Measurements from ENCODE around the gene CHST3.

CHST3 gene

GRCh38 chr10:72006026-72006425 is 41.8 kb downstream of the CHST3 start:
- H3K4me3 ChIP-seq (ENCODE audit: low read depth, low read length): no peak overlapping the region
- no peak for TF ChIP-seq MAX (IDR thresholded peaks at IDR 0.05; ENCODE audit: low read depth, low read length)
- TF ChIP-seq CTCF (IDR thresholded peaks at IDR 0.05; ENCODE audit: low read depth, low read length): no peak
- no peak for TF ChIP-seq POLR2A (IDR thresholded peaks at IDR 0.05; ENCODE audit: extremely low read depth, insufficient read length)
- TF ChIP-seq MYC (IDR thresholded peaks at IDR 0.05; ENCODE audit: low read depth, low read length): no peak
- DNase-seq (ENCODE audit: low read depth): no peak

GRCh38 chr10:72007246-72007892 is 43.2 kb downstream of the CHST3 start:
- no peak for DNase-seq (ENCODE audit: low read depth)
- TF ChIP-seq MYC (IDR thresholded peaks at IDR 0.05; ENCODE audit: low read depth, low read length): no peak
- no peak for TF ChIP-seq POLR2A (IDR thresholded peaks at IDR 0.05; ENCODE audit: extremely low read depth, insufficient read length)
- no peak for TF ChIP-seq MAX (IDR thresholded peaks at IDR 0.05; ENCODE audit: low read depth, low read length)
- TF ChIP-seq CTCF (IDR thresholded peaks at IDR 0.05; ENCODE audit: low read depth, low read length): no peak
- no peak overlapping the region for H3K4me3 ChIP-seq (ENCODE audit: low read depth, low read length)

- DNase-seq (ENCODE audit: low read depth): no peak
- TF ChIP-seq MYC (IDR thresholded peaks at IDR 0.05; ENCODE audit: low read depth, low read length) (no peak), CTCF (IDR thresholded peaks at IDR 0.05; ENCODE audit: low read depth, low read length) (no peak), POLR2A (IDR thresholded peaks at IDR 0.05; ENCODE audit: extremely low read depth, insufficient read length) (no peak), MAX (IDR thresholded peaks at IDR 0.05; ENCODE audit: low read depth, low read length) (no peak)
Measured at GRCh38 chr10:72008096-72008981, 44.1 kb downstream of the CHST3 start.

GRCh38 chr10:72009051-72009424 is 44.8 kb downstream of the CHST3 start:
- no peak overlapping the region for H3K4me3 ChIP-seq (ENCODE audit: low read depth, low read length)
- TF ChIP-seq CTCF (IDR thresholded peaks at IDR 0.05; ENCODE audit: low read depth, low read length) (no peak), MYC (IDR thresholded peaks at IDR 0.05; ENCODE audit: low read depth, low read length) (no peak), POLR2A (IDR thresholded peaks at IDR 0.05; ENCODE audit: extremely low read depth, insufficient read length) (no peak), MAX (IDR thresholded peaks at IDR 0.05; ENCODE audit: low read depth, low read length) (no peak)
- no peak for DNase-seq (ENCODE audit: low read depth)

More at GRCh38 chr10:72008096-72008981, 44.1 kb downstream of the CHST3 start:
- H3K4me3 ChIP-seq (ENCODE audit: low read depth, low read length): no peak overlapping the region

GRCh38 chr10:72009425-72010081 is 45.4 kb downstream of the CHST3 start:
- H3K4me3 ChIP-seq (ENCODE audit: low read depth, low read length): no peak overlapping the region
- no peak for DNase-seq (ENCODE audit: low read depth)
- TF ChIP-seq POLR2A (IDR thresholded peaks at IDR 0.05; ENCODE audit: extremely low read depth, insufficient read length) (no peak), MYC (IDR thresholded peaks at IDR 0.05; ENCODE audit: low read depth, low read length) (no peak), CTCF (IDR thresholded peaks at IDR 0.05; ENCODE audit: low read depth, low read length) (no peak), MAX (IDR thresholded peaks at IDR 0.05; ENCODE audit: low read depth, low read length) (no peak)

All from NB4 (cell line).